ENCODE measurements around the gene TFPI2.

DNA sequence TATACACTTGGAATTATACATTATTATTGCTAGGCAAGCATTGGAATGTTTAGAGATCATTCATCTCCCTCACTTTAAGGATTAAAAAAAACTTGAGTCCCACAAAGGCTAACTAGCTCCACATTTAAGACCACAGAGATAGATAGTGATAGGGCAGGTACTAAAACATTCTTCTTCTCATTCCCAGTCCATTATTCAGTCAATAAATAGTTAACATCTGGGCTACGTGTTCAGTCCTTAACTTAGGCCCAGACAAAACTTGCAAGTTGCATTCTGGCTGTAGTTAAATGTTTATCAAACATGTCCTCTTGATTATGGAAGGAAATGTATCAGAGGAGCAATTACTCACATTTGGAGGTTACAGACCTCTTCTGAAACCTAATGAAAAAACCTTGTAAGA is 33.4 kb upstream of the TFPI2 start:
- TF ChIP-seq, protein P1, sequence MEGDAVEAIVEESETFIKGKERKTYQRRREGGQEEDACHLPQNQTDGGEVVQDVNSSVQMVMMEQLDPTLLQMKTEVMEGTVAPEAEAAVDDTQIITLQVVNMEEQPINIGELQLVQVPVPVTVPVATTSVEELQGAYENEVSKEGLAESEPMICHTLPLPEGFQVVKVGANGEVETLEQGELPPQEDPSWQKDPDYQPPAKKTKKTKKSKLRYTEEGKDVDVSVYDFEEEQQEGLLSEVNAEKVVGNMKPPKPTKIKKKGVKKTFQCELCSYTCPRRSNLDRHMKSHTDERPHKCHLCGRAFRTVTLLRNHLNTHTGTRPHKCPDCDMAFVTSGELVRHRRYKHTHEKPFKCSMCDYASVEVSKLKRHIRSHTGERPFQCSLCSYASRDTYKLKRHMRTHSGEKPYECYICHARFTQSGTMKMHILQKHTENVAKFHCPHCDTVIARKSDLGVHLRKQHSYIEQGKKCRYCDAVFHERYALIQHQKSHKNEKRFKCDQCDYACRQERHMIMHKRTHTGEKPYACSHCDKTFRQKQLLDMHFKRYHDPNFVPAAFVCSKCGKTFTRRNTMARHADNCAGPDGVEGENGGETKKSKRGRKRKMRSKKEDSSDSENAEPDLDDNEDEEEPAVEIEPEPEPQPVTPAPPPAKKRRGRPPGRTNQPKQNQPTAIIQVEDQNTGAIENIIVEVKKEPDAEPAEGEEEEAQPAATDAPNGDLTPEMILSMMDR (IDR thresholded peaks at IDR 0.05) = no peak
- TF ChIP-seq POLR2A (IDR thresholded peaks at IDR 0.05) = no peak
- no peak for TF ChIP-seq POLR2AphosphoS5 (IDR thresholded peaks at IDR 0.05; ENCODE audit: insufficient read depth in 1 of 2, low read depth in 1 of 2)
